Naive B cell (primary cell): Measurements from ENCODE around the gene CAPN7. TPM values are rescaled to one million over a fixed set of nuclear protein-coding genes. Genes with fewer than 3 reads are reported as not detected.
"Not testable (repeated sequence)": the region's sequence is repeated elsewhere in the genome, so short reads cannot be mapped to it uniquely, and the experiment has no call there.

Experiments
- ATAC-seq, 2 donors: fragments of 150-1000 bp; cut with Tn5 transposase; 2 replicates each; pipeline ENCODE4 v1.10.0; 2021; ENCODE audit warnings: low read depth in 2 of 2, mild to moderate bottlenecking in 2 of 2, moderate library complexity in 2 of 2
- DNase-seq: peaks from one replicate; pipeline ENCODE4 v3.0.0; 2022
- H3K27ac Mint-ChIP-seq, 6 donors: one replicate each; pipeline ENCODE4 v1.8.0; 2020 to 2022; ENCODE audit warnings: mild to moderate bottlenecking in 6 of 6, mixed read lengths in 6 of 6, moderate library complexity in 5 of 6, inconsistent platforms in 2 of 6
- H3K27me3 Mint-ChIP-seq, 3 donors: one replicate each; pipeline ENCODE4 v1.8.0; 2021 to 2022; ENCODE audit warnings: mixed read lengths in 3 of 3, mild to moderate bottlenecking in 1 of 3
- H3K36me3 Mint-ChIP-seq, 2 donors: one replicate each; pipeline ENCODE4 v1.8.0; 2020 to 2022; ENCODE audit warnings: mixed read lengths in 2 of 2, inconsistent platforms in 1 of 2, mild to moderate bottlenecking in 1 of 2
- H3K4me1 Mint-ChIP-seq, 3 donors: one replicate each; pipeline ENCODE4 v1.8.0; 2020 to 2022; ENCODE audit warnings: mixed read lengths in 3 of 3, inconsistent platforms in 1 of 3, mild to moderate bottlenecking in 1 of 3, moderate library complexity in 1 of 3
- H3K4me3 Mint-ChIP-seq, 8 donors: one replicate each; pipeline ENCODE4 v1.8.0; 2020 to 2022; ENCODE audit warnings: mild to moderate bottlenecking in 8 of 8, mixed read lengths in 8 of 8, moderate library complexity in 8 of 8, inconsistent platforms in 2 of 8
- H3K9me3 Mint-ChIP-seq, 7 donors: one replicate each; pipeline ENCODE4 v1.8.0; 2020 to 2022; ENCODE audit warnings: mixed read lengths in 7 of 7, mild to moderate bottlenecking in 5 of 7, inconsistent platforms in 2 of 7, moderate library complexity in 1 of 7
- polyA plus RNA-seq, 6 donors: library from polyadenylated mRNA; unstranded; fragments of 300-500 nt; fragmentation: Illumina TruSeq; gene quantifications; one replicate each; pipeline ENCODE4 v1.2.3, GENCODE V29; 2021; ENCODE audit warnings: low read depth in 6 of 6

The CAPN7 gene
- 10 to 100 TPM; 19.0 to 35.7 (median 21.1) TPM for polyA plus RNA-seq

DNA sequence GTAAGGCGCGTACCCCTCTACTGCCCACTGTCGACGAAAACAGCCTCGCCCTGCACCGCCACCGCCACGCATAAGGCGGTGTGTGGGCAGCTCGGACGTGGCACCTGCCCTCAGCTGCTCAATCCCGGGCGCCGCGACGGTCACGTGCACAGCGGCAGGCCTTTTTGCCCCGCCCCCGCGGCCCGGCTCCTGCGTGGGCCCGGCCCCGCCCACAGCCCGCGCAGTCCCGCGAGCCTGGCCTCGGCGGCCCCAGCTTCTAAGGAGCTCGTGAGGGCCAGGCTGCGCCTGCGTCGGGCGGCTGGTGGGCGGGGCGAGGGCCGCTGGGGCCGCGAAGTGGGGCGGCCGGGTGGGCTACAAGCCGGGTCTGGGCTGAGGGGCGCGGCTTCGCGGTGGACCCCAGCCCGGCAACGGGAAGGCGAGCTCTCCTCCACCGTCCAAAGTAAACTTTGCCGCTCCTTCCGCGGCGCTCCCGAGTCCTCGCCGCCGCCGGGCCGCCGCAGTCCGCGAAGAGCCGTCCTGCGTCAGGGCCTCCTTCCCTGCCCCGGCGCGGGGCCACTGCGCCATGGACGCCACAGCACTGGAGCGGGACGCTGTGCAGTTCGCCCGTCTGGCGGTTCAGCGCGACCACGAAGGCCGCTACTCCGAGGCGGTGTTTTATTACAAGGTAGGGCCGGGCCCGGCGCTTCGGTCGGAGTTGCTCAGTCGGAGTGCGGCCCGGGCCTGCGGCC is at the start of gene CAPN7:
TSS of gene CAPN7 (plus strand) at position 313 of the 728 bp plus-strand sequence. CDS start at position 563, 250 bp downstream.
- Mint-ChIP-seq H3K27me3 (no peaks in the 10 kb centered on the region), H3K4me1 (peaks cover 25 to 35% (median 25%) of the 10 kb centered on the region in 3 donors), H3K4me3 (peak within 1 kb of the TSS; percentile 82 to 92 (median 90)), H3K36me3 (no peaks in the 10 kb centered on the region), H3K9me3 (no peaks in the 10 kb centered on the region), H3K27ac (peak within 1 kb of the TSS; percentile 89 to 98 (median 96))
- DNase-seq (peak; percentile 97), ATAC-seq (peak; percentile 86 to 88)

DNA sequence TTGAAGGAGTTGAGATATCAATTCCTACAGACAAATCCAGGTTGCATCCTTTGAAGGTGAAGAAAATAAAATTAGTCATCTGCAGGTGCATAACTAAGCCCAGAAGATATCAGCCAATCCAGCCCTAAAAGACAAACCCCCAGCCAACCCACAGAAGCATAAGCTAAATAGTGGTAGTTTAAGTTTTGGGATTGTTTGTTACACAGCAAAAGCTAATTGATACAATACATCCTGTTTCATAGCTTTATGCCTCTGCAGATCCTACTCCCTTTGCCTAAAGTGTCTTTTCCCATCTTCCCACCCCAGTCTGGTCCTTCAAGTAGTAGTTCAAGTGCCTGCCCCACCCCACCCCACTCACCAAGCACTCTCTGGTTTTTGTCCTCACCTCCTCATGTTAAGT is 48.6 kb upstream of the CAPN7 start:
- Mint-ChIP-seq H3K4me3 (no peak overlapping the region), H3K9me3 (peaks cover 2 to 10% (median 5%) of the 10 kb centered on the region in 7 donors), H3K27me3 (peaks cover 47 to 51% (median 48%) of the 10 kb centered on the region in 3 donors), H3K27ac (no peak overlapping the region), H3K36me3 (peaks cover 0 to 7% of the 10 kb centered on the region in 2 donors), H3K4me1 (peaks cover 0 to 10% (median 0%) of the 10 kb centered on the region in 3 donors)
- DNase-seq (no peak), ATAC-seq (no peak)

DNA sequence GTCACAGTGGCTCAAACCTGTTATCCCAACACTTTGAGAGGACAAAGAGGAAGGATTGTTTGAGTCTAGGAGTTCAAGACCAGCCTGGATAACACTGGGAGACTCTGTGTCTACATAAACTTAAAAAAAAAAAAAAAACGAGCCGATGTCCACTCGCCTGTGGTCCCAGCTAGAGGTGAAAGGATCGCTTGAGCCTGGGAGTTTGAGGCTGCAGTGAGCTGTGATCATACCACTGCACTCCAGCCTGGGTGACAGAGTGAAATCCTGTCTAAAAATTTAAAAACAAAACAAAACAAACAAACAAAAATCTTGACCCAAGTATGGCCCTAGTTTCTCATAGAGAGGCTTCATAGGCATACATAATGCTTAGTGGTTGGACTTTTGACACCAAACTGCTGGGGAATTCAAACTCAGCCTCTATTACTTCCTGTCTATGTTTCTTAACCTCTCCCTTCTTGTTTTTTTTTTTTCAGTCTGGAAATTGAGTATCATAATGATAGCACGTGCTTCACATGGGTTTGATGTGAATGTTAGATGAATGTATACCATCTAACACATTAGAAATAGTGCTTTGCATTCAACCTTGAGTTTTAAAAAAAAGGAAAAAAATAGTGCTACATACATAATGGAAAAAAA is 46.4 kb upstream of the CAPN7 start:
- ATAC-seq (peak; percentile 40 to 70), DNase-seq (no peak)
- Mint-ChIP-seq H3K9me3 (peaks cover 2 to 10% (median 5%) of the 10 kb centered on the region in 7 donors), H3K36me3 (peaks cover 0 to 7% of the 10 kb centered on the region in 2 donors), H3K27me3 (peaks cover 30 to 32% (median 30%) of the 10 kb centered on the region in 3 donors), H3K4me1 (peaks cover 0 to 10% (median 0%) of the 10 kb centered on the region in 3 donors), H3K4me3 (no peak overlapping the region), H3K27ac (no peak overlapping the region)

DNA sequence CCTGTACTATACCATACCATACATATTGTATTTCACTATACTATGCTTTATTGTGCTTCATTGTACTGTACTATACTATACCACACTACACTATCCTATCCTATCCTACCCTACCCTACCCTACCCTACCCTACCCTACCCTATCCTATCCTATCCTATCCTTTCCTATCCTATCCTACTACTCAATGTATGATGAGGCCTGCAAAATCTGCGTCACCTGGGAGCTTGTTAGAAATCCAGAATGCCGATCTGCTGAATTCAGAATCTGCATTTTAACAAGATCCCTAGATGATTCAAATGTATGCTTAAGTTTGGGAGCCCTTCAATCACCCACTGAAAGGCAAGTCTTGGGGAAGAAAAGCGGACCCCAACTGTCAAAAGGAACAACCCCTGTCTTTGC is 45.4 kb upstream of the CAPN7 start:
- Mint-ChIP-seq H3K27ac (peak overlapping the region in 1 of 6 donors; percentile 22), H3K4me1 (peaks cover under 1 to 12% (median 2%) of the 10 kb centered on the region in 3 donors), H3K9me3 (peaks cover 2 to 10% (median 5%) of the 10 kb centered on the region in 7 donors), H3K36me3 (peaks cover 0 to 7% of the 10 kb centered on the region in 2 donors), H3K4me3 (no peak overlapping the region), H3K27me3 (peaks cover 20 to 21% (median 20%) of the 10 kb centered on the region in 3 donors)
- ATAC-seq (no peak), DNase-seq (no peak)

DNA sequence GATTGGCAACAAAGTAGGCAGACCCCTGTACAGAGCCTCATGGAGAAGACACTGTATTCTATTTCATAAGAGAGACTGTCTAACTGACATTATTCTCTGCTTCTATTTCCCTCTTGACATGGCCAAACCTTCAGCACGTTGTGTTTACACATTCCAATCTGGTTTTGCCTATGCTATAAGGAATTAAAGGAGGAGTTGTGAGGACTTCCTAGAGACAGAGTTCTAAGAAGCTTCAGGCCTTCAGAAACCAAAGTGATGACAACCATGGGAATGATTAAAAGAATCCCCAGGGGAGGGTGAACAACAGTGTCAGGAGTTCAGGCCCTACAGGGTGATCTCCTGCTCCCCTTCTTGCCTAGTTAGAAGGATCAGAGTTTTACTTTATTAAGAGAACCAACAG is 44.9 kb upstream of the CAPN7 start:
- Mint-ChIP-seq H3K27ac (no peak overlapping the region), H3K9me3 (peaks cover 2 to 10% (median 5%) of the 10 kb centered on the region in 7 donors), H3K4me3 (no peak overlapping the region), H3K4me1 (peaks cover 4 to 14% (median 6%) of the 10 kb centered on the region in 3 donors), H3K27me3 (peaks cover 16 to 19% (median 17%) of the 10 kb centered on the region in 3 donors), H3K36me3 (peaks cover 0 to 7% of the 10 kb centered on the region in 2 donors)
- ATAC-seq (no peak), DNase-seq (no peak)

DNA sequence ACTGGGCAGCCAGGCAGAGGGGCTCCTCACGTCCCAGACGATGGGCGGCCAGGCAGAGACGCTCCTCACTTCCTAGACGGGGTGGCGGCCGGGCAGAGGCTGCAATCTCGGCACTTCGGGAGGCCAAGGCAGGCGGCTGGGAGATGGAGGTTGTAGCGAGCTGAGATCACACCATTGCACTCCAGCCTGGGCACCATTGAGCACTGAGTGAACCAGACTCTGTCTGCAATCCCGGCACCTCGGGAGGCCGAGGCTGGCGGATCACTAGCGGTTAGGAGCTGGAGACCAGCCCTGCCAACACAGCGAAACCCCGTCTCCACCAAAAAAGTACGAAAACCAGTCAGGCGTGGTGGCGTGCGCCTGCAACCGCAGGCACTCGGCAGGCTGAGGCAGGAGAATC is 42.4 kb upstream of the CAPN7 start:
- H3K27me3 Mint-ChIP-seq, ATAC-seq, H3K27ac Mint-ChIP-seq, H3K4me3 Mint-ChIP-seq, H3K36me3 Mint-ChIP-seq, H3K9me3 Mint-ChIP-seq, DNase-seq: not testable (repeated sequence)
- H3K4me1 Mint-ChIP-seq = peaks cover 4 to 14% (median 6%) of the 10 kb centered on the region in 3 donors

DNA sequence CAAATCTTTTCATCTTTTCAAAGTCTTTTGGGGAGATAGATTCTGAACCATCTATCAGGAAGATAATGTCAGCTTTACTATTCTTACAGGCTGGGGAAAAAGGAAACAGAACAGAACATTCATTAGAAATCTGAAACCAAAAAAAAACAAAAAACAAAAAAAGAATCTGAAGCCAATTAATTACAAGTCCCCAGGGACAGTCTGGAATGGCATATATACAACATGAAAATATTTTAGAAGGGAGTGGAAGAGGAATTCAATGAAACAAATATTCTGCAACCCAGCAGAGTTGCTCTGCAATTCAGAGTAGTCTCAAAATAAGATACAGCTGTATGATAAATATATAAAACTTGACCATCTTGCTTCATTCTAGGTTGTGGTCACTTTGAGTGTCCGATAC is 41.7 kb upstream of the CAPN7 start:
- Mint-ChIP-seq H3K4me3 (no peak overlapping the region), H3K4me1 (peaks cover 4 to 13% (median 6%) of the 10 kb centered on the region in 3 donors), H3K27me3 (no peaks in the 10 kb centered on the region), H3K36me3 (no peaks in the 10 kb centered on the region), H3K9me3 (peaks cover 0 to 2% (median 0%) of the 10 kb centered on the region in 7 donors), H3K27ac (no peak overlapping the region)
- DNase-seq = no peak
- ATAC-seq = no peak

DNA sequence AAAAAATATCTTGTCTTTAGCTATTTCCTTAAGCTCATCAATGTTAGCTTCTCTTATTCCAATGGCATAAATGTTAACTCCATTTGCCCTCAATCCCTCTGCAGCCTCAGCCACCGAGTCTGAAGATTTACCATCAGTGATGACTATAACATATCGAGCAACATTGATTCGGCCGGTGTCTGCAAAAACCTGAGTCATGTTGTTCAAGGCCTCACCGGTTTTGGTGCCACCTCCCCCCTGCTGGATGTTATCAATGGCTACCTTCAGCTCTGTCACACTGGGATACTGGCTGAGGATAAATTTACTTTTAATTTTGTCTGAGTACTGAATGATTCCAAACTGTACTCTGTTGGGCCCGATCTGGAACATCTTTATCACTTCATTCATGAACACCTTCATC is 41.0 kb upstream of the CAPN7 start:
- Mint-ChIP-seq H3K36me3 (no peaks in the 10 kb centered on the region), H3K27ac (peak overlapping the region in 1 of 6 donors; percentile 33), H3K9me3 (peaks cover 0 to 2% (median 0%) of the 10 kb centered on the region in 7 donors), H3K27me3 (no peaks in the 10 kb centered on the region), H3K4me1 (peaks cover 4 to 6% (median 6%) of the 10 kb centered on the region in 3 donors), H3K4me3 (no peak overlapping the region)
- ATAC-seq (no peak), DNase-seq (no peak)

DNA sequence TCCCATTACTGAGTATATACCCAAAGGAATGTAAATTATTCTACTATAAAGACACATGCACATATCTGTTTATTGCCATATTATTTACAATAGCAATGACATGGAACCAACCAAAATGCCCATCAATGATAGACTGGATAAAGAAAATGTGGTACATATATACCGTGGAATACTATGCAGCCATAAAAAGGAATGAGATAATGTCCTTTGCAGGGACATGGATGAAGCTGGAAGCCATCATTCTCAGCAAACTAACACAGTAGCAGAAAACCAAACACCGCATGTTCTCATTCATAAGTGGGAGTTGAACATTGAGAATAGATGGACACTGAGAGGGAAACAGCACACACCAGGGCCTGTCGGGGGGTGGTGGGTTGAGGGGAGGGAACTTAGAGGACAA is 39.7 kb upstream of the CAPN7 start:
- not testable (repeated sequence) for H3K4me3 Mint-ChIP-seq, H3K36me3 Mint-ChIP-seq, ATAC-seq

DNA sequence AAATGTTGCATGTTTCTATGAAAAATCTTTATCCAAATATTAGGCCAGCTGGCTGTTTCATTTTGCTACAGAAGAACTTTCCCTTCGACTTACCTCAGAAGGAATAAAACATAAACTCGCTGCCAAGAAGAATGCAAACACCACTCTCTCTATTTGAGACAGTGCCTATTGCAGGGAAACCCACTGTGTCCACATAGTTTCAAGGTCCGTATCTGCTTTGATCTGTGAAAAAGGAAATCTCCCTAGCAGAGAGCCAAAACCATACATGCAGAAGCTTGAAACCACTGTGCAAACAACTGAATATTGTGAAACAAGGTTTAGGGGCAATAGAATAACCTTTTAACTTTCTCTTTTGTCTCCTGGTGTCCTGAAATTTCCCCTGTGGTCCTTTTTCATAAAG is 35.0 kb upstream of the CAPN7 start:
- Mint-ChIP-seq H3K27me3 (peaks cover 20 to 31% (median 27%) of the 10 kb centered on the region in 3 donors), H3K36me3 (peaks cover 0 to 7% of the 10 kb centered on the region in 2 donors), H3K4me1 (peaks cover 0 to 4% (median 3%) of the 10 kb centered on the region in 3 donors)

More for the DNA sequence above, 39.7 kb upstream of the CAPN7 start:
- not testable (repeated sequence) for DNase-seq, H3K9me3 Mint-ChIP-seq, H3K4me1 Mint-ChIP-seq, H3K27me3 Mint-ChIP-seq, H3K27ac Mint-ChIP-seq

DNA sequence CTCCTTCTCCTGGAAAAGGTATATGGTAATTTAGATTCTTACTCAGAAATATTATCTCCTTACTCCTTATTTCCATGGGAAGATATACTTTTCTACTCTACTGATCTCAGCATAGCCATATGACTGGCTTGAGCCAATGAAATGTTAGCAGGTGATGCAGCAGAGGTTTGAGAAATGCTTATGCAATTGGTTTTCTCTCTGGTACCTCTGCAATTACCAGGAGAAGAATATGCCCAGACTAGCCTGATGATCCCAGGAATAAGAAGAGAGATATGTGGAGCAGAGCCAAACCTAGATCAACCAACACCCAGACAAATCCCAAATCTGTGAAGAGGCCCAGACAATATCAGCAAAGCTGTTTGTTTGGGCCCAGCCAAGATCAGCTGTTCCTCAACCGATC is 33.2 kb upstream of the CAPN7 start:
- H3K4me3 Mint-ChIP-seq = no peak overlapping the region
- DNase-seq = no peak
- peaks cover 0 to 2% (median 0%) of the 10 kb centered on the region in 7 donors for H3K9me3 Mint-ChIP-seq
- no peak for ATAC-seq
- peaks cover 0 to 4% (median 3%) of the 10 kb centered on the region in 3 donors for H3K4me1 Mint-ChIP-seq
- H3K27me3 Mint-ChIP-seq = peaks cover 29 to 35% (median 33%) of the 10 kb centered on the region in 3 donors
- no peak overlapping the region for H3K27ac Mint-ChIP-seq
- peaks cover 0 to 7% of the 10 kb centered on the region in 2 donors for H3K36me3 Mint-ChIP-seq

More for the DNA sequence above, 35.0 kb upstream of the CAPN7 start:
- no peak overlapping the region for H3K4me3 Mint-ChIP-seq
- DNase-seq (no peak), ATAC-seq (no peak)
- H3K27ac Mint-ChIP-seq = no peak overlapping the region
- H3K9me3 Mint-ChIP-seq = peaks cover 0 to 2% (median 0%) of the 10 kb centered on the region in 7 donors

DNA sequence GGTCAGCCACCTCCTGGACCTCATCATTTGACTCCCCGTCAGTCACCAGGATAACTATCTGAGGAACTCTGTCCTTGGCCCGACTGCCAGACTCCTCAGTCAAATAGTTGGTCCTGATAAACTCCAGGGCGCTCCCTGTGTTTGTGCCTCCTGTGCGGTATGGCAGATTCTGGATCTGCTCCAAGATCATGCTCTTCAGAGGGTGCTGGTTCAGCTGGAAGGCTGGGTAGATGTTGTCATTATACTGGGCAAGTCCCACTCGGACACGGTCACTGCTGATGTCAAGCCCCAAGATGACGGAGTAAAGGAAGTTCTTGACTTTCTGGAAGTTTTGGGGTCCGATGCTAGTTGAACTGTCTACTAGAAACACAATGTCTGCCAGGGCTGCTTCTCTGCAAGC is 31.1 kb upstream of the CAPN7 start:
- H3K9me3 Mint-ChIP-seq = peaks cover 0 to 2% (median 0%) of the 10 kb centered on the region in 7 donors
- DNase-seq = no peak
- H3K27me3 Mint-ChIP-seq = peaks cover 39 to 56% (median 50%) of the 10 kb centered on the region in 3 donors
- ATAC-seq = no peak
- peaks cover 0 to 7% of the 10 kb centered on the region in 2 donors for H3K36me3 Mint-ChIP-seq
- peaks cover 0 to 9% (median 4%) of the 10 kb centered on the region in 3 donors for H3K4me1 Mint-ChIP-seq
- H3K27ac Mint-ChIP-seq = no peak overlapping the region
- no peak overlapping the region for H3K4me3 Mint-ChIP-seq

DNA sequence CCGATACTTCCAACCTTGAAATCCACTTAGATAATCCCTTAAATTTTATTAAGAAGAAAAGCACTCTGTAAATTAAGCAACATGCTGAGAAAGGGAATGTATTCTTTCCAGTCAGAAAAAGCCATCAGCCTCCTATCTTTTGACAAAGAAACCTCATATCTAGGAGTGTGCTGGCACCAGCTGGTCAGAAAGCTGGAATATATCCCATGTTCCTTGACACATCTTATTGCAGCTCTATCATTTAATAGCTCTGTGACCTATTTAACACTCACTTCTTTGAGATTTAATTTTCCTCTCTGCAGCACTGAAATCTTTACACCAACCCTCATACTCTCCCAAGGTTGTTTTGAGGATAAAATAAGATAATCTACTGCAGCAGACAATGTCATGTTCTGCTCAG is 30.4 kb upstream of the CAPN7 start:
- Mint-ChIP-seq H3K27me3 (peaks cover 39 to 58% (median 50%) of the 10 kb centered on the region in 3 donors), H3K36me3 (peaks cover 0 to 7% of the 10 kb centered on the region in 2 donors), H3K9me3 (peaks cover 0 to 2% (median 0%) of the 10 kb centered on the region in 7 donors), H3K4me1 (peaks cover 0 to 14% (median 4%) of the 10 kb centered on the region in 3 donors), H3K27ac (no peak overlapping the region), H3K4me3 (no peak overlapping the region)
- no peak for DNase-seq
- ATAC-seq = no peak
